HCT116 (cell line): ENCODE results near the gene ZNF346.

Experiments
- EZH2 ChIP-seq: fragments of 200-600 bp; sonication (generic); IDR thresholded peaks from 2 replicates; pipeline ENCODE4 v1.6.1; 2017; ENCODE audit warnings: antibody characterized with exemption, mixed run types
- POLR2A ChIP-seq: IDR thresholded peaks from 2 replicates; pipeline ENCODE4 v1.7.0; 2011; ENCODE audit warnings: borderline replicate concordance; ENCODE audit not compliant: insufficient read depth, insufficient read length; ENCODE audit errors: extremely low read depth
- SIN3A ChIP-seq: IDR thresholded peaks from 2 replicates; pipeline ENCODE4 v1.6.1; 2012; ENCODE audit warnings: low read depth
- SP1 ChIP-seq: IDR thresholded peaks from 2 replicates; pipeline ENCODE4 v1.6.1; 2012; ENCODE audit warnings: low read depth
- SRF ChIP-seq: IDR thresholded peaks from 2 replicates; pipeline ENCODE4 v1.6.1; 2012; ENCODE audit warnings: low read depth
- TCF7L2 ChIP-seq: IDR thresholded peaks from 2 replicates; pipeline ENCODE4 v1.7.0; 2011; ENCODE audit warnings: borderline replicate concordance, inconsistent platforms; ENCODE audit not compliant: insufficient read depth, insufficient read length; ENCODE audit errors: extremely low read depth
- TF ChIP-seq, protein P1 (sequence below), 3 experiments: fragments of 200-600 bp in 1 of 3; sonication (generic) in 1 of 3; IDR thresholded peaks in 2 of 3; conservative IDR thresholded peaks in 1 of 3; 2 replicates each; pipeline ENCODE4 v1.5.1; 2012 to 2017; ENCODE audit warnings: low read depth in 2 of 3, low read length in 2 of 3, antibody characterized with exemption in 1 of 3, borderline replicate concordance in 1 of 3, control low read depth in 1 of 3, mild to moderate bottlenecking in 1 of 3, mixed read lengths in 1 of 3, mixed run types in 1 of 3, moderate library complexity in 1 of 3; ENCODE audit not compliant: insufficient read depth in 1 of 3
- TF ChIP-seq, protein P2 (sequence below): IDR thresholded peaks from 2 replicates; pipeline ENCODE4 v1.6.1; 2012; ENCODE audit warnings: low read depth
- TF ChIP-seq, protein P3 (sequence below): IDR thresholded peaks from 2 replicates; pipeline ENCODE4 v1.6.1; 2011; ENCODE audit warnings: mild to moderate bottlenecking, low read length, moderate library complexity; ENCODE audit not compliant: insufficient replicate concordance; ENCODE audit errors: extremely low read depth

DNA sequence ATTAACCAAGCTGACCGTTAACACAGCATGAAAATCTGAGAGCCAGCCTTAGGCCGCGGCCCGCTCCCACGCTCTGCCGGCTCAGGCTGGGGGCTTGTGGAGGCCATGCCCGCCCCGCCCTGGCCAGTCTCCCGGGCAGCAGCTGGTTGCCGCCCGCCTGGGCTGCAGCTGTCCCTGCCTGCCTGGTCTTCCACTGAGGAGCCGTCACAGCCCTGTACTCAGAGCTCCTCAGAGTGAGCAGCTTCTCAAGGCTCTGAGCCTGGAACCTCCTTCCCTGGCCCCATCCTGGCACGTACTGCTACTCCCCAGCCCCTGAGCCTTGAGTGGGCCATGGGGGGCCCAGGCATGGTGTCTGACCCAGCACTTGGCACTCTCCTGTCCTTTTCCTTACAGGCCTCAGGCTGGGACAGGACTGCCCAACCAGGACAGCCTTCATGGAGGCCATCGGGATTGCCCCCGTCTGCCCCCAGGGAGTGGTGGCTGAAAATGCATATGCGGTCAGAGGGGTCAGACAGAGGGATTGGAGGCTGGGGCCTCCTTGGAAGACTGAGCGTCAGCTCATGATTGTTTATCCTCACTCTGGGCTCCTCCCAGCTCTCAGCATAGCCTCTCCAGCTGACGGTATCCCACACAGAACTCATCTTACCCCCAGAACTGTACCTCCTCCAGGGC, 76.1 kb downstream of the ZNF346 start:
- TF ChIP-seq EZH2 (no peak), SIN3A (no peak), TCF7L2 (no peak), SRF (no peak), POLR2A (no peak), SP1 (no peak)
- TF ChIP-seq, protein P1, sequence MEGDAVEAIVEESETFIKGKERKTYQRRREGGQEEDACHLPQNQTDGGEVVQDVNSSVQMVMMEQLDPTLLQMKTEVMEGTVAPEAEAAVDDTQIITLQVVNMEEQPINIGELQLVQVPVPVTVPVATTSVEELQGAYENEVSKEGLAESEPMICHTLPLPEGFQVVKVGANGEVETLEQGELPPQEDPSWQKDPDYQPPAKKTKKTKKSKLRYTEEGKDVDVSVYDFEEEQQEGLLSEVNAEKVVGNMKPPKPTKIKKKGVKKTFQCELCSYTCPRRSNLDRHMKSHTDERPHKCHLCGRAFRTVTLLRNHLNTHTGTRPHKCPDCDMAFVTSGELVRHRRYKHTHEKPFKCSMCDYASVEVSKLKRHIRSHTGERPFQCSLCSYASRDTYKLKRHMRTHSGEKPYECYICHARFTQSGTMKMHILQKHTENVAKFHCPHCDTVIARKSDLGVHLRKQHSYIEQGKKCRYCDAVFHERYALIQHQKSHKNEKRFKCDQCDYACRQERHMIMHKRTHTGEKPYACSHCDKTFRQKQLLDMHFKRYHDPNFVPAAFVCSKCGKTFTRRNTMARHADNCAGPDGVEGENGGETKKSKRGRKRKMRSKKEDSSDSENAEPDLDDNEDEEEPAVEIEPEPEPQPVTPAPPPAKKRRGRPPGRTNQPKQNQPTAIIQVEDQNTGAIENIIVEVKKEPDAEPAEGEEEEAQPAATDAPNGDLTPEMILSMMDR (IDR thresholded peaks at IDR 0.05 in 2 of 3, conservative IDR thresholded peaks at IDR 0.05 in 1 of 3; ENCODE audit: borderline replicate concordance in 1 of 3, insufficient read depth in 1 of 3, low read depth in 2 of 3, low read length in 2 of 3) = no peak
- TF ChIP-seq, protein P2, sequence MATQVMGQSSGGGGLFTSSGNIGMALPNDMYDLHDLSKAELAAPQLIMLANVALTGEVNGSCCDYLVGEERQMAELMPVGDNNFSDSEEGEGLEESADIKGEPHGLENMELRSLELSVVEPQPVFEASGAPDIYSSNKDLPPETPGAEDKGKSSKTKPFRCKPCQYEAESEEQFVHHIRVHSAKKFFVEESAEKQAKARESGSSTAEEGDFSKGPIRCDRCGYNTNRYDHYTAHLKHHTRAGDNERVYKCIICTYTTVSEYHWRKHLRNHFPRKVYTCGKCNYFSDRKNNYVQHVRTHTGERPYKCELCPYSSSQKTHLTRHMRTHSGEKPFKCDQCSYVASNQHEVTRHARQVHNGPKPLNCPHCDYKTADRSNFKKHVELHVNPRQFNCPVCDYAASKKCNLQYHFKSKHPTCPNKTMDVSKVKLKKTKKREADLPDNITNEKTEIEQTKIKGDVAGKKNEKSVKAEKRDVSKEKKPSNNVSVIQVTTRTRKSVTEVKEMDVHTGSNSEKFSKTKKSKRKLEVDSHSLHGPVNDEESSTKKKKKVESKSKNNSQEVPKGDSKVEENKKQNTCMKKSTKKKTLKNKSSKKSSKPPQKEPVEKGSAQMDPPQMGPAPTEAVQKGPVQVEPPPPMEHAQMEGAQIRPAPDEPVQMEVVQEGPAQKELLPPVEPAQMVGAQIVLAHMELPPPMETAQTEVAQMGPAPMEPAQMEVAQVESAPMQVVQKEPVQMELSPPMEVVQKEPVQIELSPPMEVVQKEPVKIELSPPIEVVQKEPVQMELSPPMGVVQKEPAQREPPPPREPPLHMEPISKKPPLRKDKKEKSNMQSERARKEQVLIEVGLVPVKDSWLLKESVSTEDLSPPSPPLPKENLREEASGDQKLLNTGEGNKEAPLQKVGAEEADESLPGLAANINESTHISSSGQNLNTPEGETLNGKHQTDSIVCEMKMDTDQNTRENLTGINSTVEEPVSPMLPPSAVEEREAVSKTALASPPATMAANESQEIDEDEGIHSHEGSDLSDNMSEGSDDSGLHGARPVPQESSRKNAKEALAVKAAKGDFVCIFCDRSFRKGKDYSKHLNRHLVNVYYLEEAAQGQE = no peak
- TF ChIP-seq, protein P3, sequence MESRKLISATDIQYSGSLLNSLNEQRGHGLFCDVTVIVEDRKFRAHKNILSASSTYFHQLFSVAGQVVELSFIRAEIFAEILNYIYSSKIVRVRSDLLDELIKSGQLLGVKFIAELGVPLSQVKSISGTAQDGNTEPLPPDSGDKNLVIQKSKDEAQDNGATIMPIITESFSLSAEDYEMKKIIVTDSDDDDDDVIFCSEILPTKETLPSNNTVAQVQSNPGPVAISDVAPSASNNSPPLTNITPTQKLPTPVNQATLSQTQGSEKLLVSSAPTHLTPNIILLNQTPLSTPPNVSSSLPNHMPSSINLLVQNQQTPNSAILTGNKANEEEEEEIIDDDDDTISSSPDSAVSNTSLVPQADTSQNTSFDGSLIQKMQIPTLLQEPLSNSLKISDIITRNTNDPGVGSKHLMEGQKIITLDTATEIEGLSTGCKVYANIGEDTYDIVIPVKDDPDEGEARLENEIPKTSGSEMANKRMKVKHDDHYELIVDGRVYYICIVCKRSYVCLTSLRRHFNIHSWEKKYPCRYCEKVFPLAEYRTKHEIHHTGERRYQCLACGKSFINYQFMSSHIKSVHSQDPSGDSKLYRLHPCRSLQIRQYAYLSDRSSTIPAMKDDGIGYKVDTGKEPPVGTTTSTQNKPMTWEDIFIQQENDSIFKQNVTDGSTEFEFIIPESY = no peak
